K562 (cell line): ENCODE results near the gene GP1BB. TPM values are rescaled to one million over a fixed set of nuclear protein-coding genes. Genes with fewer than 3 reads are reported as not detected.

Experiments used
- ARNT ChIP-seq, 2 experiments: fragments of 450-650 bp; IDR thresholded peaks; 2 replicates each; pipeline ENCODE4 v1.6.1; 2016; ENCODE audit warnings: mild to moderate bottlenecking in 1 of 2
- BCL6 ChIP-seq: fragments of 250-450 bp; sonication (Bioruptor Pico); IDR thresholded peaks from 2 replicates; pipeline ENCODE4 v1.4.0; 2020
- GTF2F1 ChIP-seq: IDR thresholded peaks from 2 replicates; pipeline ENCODE4 v1.6.1; 2011; ENCODE audit warnings: low read depth, low read length, improper control_type of control experiment
- HDAC3 ChIP-seq: fragments of 450-650 bp; IDR thresholded peaks from 2 replicates; pipeline ENCODE4 v1.6.1; 2018; ENCODE audit warnings: borderline replicate concordance, mild to moderate bottlenecking, moderate library complexity; ENCODE audit not compliant: partially characterized antibody
- HOXB6 ChIP-seq: fragments of 250-450 bp; sonication (Bioruptor Pico); IDR thresholded peaks from 2 replicates; pipeline ENCODE4 v1.5.1; 2022; ENCODE audit warnings: mild to moderate bottlenecking, borderline replicate concordance
- KDM2B ChIP-seq: fragments of 250-450 bp; sonication (Bioruptor Pico); IDR thresholded peaks from 2 replicates; pipeline ENCODE4 v1.8.0; 2021; ENCODE audit warnings: mild to moderate bottlenecking, moderate library complexity
- KLF16 ChIP-seq: IDR thresholded peaks from 2 replicates; pipeline ENCODE4 v1.6.1; 2016; ENCODE audit warnings: antibody characterized with exemption
- PCBP2 ChIP-seq: fragments of 200-400 bp; formaldehyde crosslinking; IDR thresholded peaks from 2 replicates; pipeline ENCODE4 v1.6.1; 2018; ENCODE audit warnings: low read length, low read depth, mild to moderate bottlenecking, moderate library complexity; ENCODE audit not compliant: poor library complexity, severe bottlenecking
- RBM25 ChIP-seq: fragments of 200-400 bp; formaldehyde crosslinking; IDR thresholded peaks from 2 replicates; pipeline ENCODE4 v1.6.1; 2018; ENCODE audit warnings: low read length, low read depth, moderate library complexity; ENCODE audit not compliant: severe bottlenecking
- STAT5B ChIP-seq: fragments of 250-450 bp; sonication (Bioruptor Pico); IDR thresholded peaks from 2 replicates; pipeline ENCODE4 v1.8.0; 2021; ENCODE audit warnings: mild to moderate bottlenecking, inconsistent platforms
- ZNF224 ChIP-seq: sonication (generic); formaldehyde crosslinking; IDR thresholded peaks from 2 replicates; pipeline ENCODE4 v1.8.0; 2022; ENCODE audit warnings: mild to moderate bottlenecking, missing genetic modification reagents
- ZNF695 ChIP-seq: fragments of 450-650 bp; formaldehyde crosslinking; IDR thresholded peaks from 2 replicates; pipeline ENCODE4 v1.4.0; 2020; ENCODE audit warnings: mild to moderate bottlenecking, moderate library complexity
- polyA plus RNA-seq, 8 experiments: library from polyadenylated mRNA; depleted of rRNA in 4 of 8; stranded (reverse) in 5 of 8; unstranded in 3 of 8; fragments of >200 nt; fragmentation: Nextera tagmentation in 2 of 8; fragmentation: Illumina TruSeq in 1 of 8; extraction: Ambion mirVana in 2 of 8; extraction: Trizol in 1 of 8; gene quantifications; 2 replicates each; pipeline versions ENCODE4 v1.2.1 to v1.2.3, GENCODE V29; 2011 to 2014; ENCODE audit warnings: inconsistent platforms in 1 of 8, missing spikeins in 1 of 8
- total RNA-seq, 7 experiments: library from RNA; depleted of rRNA in 6 of 7; stranded (reverse); fragments of >200 nt in 6 of 7; fragmentation: Illumina TruSeq in 2 of 7; extraction: Trizol in 2 of 7; gene quantifications; 2 replicates each; pipeline versions ENCODE4 v1.2.1 to v1.2.3, GENCODE V29; 2011 to 2021; ENCODE audit warnings: low replicate concordance in 1 of 7
- TF ChIP-seq, protein P1 (sequence below): fragments of 450-650 bp; IDR thresholded peaks from 2 replicates; pipeline ENCODE4 v1.6.1; 2017; ENCODE audit warnings: mild to moderate bottlenecking, moderate library complexity
- TF ChIP-seq, protein P2 (sequence below), 2 experiments: fragments of 450-650 bp in 1 of 2; sonication (generic) in 1 of 2; formaldehyde crosslinking in 1 of 2; IDR thresholded peaks in 1 of 2; conservative IDR thresholded peaks in 1 of 2; 2 replicates each; pipeline versions ENCODE4 v1.6.1 to v1.8.1; 2016 to 2023; ENCODE audit warnings: mild to moderate bottlenecking in 2 of 2, moderate library complexity in 2 of 2, inconsistent platforms in 1 of 2, missing genetic modification reagents in 1 of 2
- TF ChIP-seq, protein P3 (sequence below): fragments of 450-650 bp; IDR thresholded peaks from 2 replicates; pipeline ENCODE4 v1.6.1; 2016; ENCODE audit warnings: mild to moderate bottlenecking
- TF ChIP-seq, protein P4 (sequence below): IDR thresholded peaks from 3 replicates; pipeline ENCODE4 v1.6.1; 2011; ENCODE audit warnings: borderline replicate concordance, mild to moderate bottlenecking, moderate library complexity; ENCODE audit not compliant: insufficient read length; ENCODE audit errors: extremely low read depth
- TF ChIP-seq, protein P5 (sequence below): fragments of 450-650 bp; IDR thresholded peaks from 2 replicates; pipeline ENCODE4 v1.6.1; 2016; ENCODE audit warnings: antibody characterized with exemption

Gene GP1BB
- total and polyA plus RNA-seq, 9 of the 15 experiments (the other 6 are each of a cell fraction or from before 2014, with no cell fraction given): 0.69 to 162 (median 2.8) TPM

DNA sequence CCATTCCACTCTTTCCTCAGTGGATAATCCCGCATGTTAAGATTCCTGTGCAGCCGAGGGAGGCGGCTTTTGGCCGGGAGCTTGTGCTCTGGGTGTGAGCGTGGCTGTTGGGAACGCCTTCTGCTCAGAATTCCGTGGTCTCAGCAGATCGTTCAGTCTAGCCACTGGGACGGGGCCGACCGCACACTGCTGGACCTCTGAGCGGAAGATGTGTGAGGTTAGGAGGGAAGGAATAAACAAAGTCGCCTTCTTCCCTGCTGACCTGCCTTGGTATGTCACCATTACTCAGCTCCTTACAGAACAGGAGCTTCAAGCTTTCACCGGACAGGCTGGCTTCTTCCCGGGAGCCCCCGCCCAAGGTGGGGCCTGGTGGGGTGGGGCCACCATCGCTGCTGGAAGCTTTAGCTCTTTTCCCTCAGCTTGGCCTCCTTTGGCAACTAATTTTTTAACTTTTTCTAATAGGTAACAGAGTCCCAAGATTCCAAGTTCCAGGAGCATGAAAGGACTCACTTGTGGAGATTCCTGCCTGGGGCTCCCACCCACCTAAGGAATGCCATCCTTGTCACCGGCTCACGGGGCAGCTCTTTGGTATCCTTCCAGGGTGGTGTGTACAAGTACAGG, 31.5 kb upstream of the GP1BB start (continued):
- no peak for TF ChIP-seq BCL6 (CRISPR knock-in tag)
- TF ChIP-seq, protein P1, sequence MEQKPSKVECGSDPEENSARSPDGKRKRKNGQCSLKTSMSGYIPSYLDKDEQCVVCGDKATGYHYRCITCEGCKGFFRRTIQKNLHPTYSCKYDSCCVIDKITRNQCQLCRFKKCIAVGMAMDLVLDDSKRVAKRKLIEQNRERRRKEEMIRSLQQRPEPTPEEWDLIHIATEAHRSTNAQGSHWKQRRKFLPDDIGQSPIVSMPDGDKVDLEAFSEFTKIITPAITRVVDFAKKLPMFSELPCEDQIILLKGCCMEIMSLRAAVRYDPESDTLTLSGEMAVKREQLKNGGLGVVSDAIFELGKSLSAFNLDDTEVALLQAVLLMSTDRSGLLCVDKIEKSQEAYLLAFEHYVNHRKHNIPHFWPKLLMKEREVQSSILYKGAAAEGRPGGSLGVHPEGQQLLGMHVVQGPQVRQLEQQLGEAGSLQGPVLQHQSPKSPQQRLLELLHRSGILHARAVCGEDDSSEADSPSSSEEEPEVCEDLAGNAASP: no peak
- TF ChIP-seq, protein P2, sequence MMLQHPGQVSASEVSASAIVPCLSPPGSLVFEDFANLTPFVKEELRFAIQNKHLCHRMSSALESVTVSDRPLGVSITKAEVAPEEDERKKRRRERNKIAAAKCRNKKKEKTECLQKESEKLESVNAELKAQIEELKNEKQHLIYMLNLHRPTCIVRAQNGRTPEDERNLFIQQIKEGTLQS (IDR thresholded peaks at IDR 0.05): no peak
- TF ChIP-seq, protein P2 (CRISPR knock-in tag; conservative IDR thresholded peaks at IDR 0.05): peak; percentile 91
- TF ChIP-seq PCBP2: no peak
- TF ChIP-seq KLF16: no peak
- no peak for TF ChIP-seq ZNF695 (CRISPR knock-in tag)
- TF ChIP-seq ARNT (IDR thresholded peaks at IDR 0.05): no peak
- no peak for TF ChIP-seq STAT5B (CRISPR knock-in tag)
- no peak for TF ChIP-seq HDAC3
- TF ChIP-seq ZNF224 (CRISPR knock-in tag): no peak
- no peak for TF ChIP-seq RBM25
- TF ChIP-seq, protein P3, sequence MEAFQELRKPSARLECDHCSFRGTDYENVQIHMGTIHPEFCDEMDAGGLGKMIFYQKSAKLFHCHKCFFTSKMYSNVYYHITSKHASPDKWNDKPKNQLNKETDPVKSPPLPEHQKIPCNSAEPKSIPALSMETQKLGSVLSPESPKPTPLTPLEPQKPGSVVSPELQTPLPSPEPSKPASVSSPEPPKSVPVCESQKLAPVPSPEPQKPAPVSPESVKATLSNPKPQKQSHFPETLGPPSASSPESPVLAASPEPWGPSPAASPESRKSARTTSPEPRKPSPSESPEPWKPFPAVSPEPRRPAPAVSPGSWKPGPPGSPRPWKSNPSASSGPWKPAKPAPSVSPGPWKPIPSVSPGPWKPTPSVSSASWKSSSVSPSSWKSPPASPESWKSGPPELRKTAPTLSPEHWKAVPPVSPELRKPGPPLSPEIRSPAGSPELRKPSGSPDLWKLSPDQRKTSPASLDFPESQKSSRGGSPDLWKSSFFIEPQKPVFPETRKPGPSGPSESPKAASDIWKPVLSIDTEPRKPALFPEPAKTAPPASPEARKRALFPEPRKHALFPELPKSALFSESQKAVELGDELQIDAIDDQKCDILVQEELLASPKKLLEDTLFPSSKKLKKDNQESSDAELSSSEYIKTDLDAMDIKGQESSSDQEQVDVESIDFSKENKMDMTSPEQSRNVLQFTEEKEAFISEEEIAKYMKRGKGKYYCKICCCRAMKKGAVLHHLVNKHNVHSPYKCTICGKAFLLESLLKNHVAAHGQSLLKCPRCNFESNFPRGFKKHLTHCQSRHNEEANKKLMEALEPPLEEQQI: no peak
- TF ChIP-seq GTF2F1: no peak
- TF ChIP-seq KDM2B (CRISPR knock-in tag): 0 out of 2 replicates have a peak, but pooled peaks have one; percentile 73
- TF ChIP-seq, protein P4, sequence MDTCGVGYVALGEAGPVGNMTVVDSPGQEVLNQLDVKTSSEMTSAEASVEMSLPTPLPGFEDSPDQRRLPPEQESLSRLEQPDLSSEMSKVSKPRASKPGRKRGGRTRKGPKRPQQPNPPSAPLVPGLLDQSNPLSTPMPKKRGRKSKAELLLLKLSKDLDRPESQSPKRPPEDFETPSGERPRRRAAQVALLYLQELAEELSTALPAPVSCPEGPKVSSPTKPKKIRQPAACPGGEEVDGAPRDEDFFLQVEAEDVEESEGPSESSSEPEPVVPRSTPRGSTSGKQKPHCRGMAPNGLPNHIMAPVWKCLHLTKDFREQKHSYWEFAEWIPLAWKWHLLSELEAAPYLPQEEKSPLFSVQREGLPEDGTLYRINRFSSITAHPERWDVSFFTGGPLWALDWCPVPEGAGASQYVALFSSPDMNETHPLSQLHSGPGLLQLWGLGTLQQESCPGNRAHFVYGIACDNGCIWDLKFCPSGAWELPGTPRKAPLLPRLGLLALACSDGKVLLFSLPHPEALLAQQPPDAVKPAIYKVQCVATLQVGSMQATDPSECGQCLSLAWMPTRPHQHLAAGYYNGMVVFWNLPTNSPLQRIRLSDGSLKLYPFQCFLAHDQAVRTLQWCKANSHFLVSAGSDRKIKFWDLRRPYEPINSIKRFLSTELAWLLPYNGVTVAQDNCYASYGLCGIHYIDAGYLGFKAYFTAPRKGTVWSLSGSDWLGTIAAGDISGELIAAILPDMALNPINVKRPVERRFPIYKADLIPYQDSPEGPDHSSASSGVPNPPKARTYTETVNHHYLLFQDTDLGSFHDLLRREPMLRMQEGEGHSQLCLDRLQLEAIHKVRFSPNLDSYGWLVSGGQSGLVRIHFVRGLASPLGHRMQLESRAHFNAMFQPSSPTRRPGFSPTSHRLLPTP: no peak
- TF ChIP-seq, protein P5, sequence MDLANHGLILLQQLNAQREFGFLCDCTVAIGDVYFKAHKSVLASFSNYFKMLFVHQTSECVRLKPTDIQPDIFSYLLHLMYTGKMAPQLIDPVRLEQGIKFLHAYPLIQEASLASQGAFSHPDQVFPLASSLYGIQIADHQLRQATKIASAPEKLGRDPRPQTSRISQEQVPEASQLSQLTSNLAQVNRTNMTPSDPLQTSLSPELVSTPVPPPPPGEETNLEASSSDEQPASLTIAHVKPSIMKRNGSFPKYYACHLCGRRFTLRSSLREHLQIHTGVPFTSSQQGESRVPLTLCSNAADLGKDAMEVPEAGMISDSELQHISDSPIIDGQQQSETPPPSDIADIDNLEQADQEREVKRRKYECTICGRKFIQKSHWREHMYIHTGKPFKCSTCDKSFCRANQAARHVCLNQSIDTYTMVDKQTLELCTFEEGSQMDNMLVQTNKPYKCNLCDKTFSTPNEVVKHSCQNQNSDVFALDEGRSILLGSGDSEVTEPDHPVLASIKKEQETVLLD: peak; percentile 14; the same call in 1 of the 2 replicates
- no peak for TF ChIP-seq HOXB6 (CRISPR knock-in tag)
